GM12878 (cell line): ENCODE data around the gene ASGR1. TPM values are rescaled to one million over a fixed set of nuclear protein-coding genes. Genes with fewer than 3 reads are reported as not detected.

ENCODE experiments used
- ATAC-seq: fragments of 200-7000 bp; cut with Tn5 transposase; 3 replicates; pipeline ENCODE4 v1.9.1; 2020; ENCODE audit warnings: mild to moderate bottlenecking, moderate library complexity
- BruUV-seq: library from RNA; stranded (reverse); fragments of 400-500 nt; replicated peaks from 2 replicates; lab custom pipeline; 2021; lab: Mats Ljungman, UMichigan
- CTCF ChIA-PET: fragments of 300-600 bp; sonication (Branson Sonifier 250); formaldehyde crosslinking; extraction: SDS; loops from one replicate; lab custom pipeline; 2021; ENCODE audit warnings: inconsistent platforms; lab: Yijun Ruan, JAX
- POLR2A ChIA-PET: fragments of 350-600 bp; formaldehyde crosslinking; extraction: SDS; loops from one replicate; lab custom pipeline; 2021; ENCODE audit warnings: inconsistent platforms; lab: Charles Lee
- RAD21 ChIA-PET: fragments of 300-600 bp; sonication (Branson Sonifier 250); formaldehyde crosslinking; loops from one replicate; lab custom pipeline; 2023; ENCODE audit warnings: antibody characterized with exemption; ENCODE audit not compliant: unreplicated experiment; lab: Charles Lee
- SMC1A ChIA-PET: fragments of 300-600 bp; sonication (Branson Sonifier 250); formaldehyde crosslinking; loops from one replicate; lab custom pipeline; 2023; ENCODE audit not compliant: unreplicated experiment, uncharacterized antibody; lab: Charles Lee
- DNase-seq: peaks from one replicate; pipeline ENCODE4 v3.0.0-alpha.2; 2011; ENCODE audit warnings: low read depth, low spot score
- FAIRE-seq: peaks from 3 replicates; lab custom pipeline; 2011; peaks lifted over from hg19 to GRCh38; lab: Jason Lieb, UNC
- H2AFZ ChIP-seq: 2 replicates; pipeline ENCODE4 v1.6.0; 2011; ENCODE audit warnings: low read depth, low read length, control low read depth; ENCODE audit not compliant: control insufficient read depth
- H3K27ac ChIP-seq: 2 replicates; pipeline ENCODE4 v1.5.1; 2011; ENCODE audit warnings: control low read depth; ENCODE audit not compliant: control insufficient read depth, insufficient read depth
- H3K27me3 ChIP-seq, 2 experiments: replicated peaks in 1 of 2; 2 replicates each; pipeline versions ENCODE4 v1.6.0 to v1.6.1; 2011; ENCODE audit warnings: low read length in 1 of 2; ENCODE audit not compliant: control insufficient read depth in 2 of 2, insufficient read depth in 2 of 2
- H3K36me3 ChIP-seq, 2 experiments: 2 replicates each; pipeline ENCODE4 v1.5.1; 2011; ENCODE audit warnings: low read length in 1 of 2; ENCODE audit not compliant: control insufficient read depth in 2 of 2, insufficient read depth in 2 of 2
- H3K4me1 ChIP-seq: 2 replicates; pipeline ENCODE4 v1.6.1; 2011; ENCODE audit warnings: mild to moderate bottlenecking, low read length, moderate library complexity, mixed read lengths; ENCODE audit not compliant: control insufficient read depth, insufficient read depth
- H3K4me2 ChIP-seq: 2 replicates; pipeline ENCODE4 v1.6.0; 2011; ENCODE audit warnings: control low read depth; ENCODE audit not compliant: control insufficient read depth, insufficient read depth
- H3K4me3 ChIP-seq: fragments of 200-600 bp; sonication (generic); 2 replicates; pipeline ENCODE4 v1.5.1; 2016
- H3K79me2 ChIP-seq: 2 replicates; pipeline ENCODE4 v1.6.0; 2011; ENCODE audit warnings: low read length; ENCODE audit not compliant: control insufficient read depth, insufficient read depth
- H3K9ac ChIP-seq: 2 replicates; pipeline ENCODE4 v1.8.0; 2011; ENCODE audit warnings: low read length, control low read depth, mixed read lengths; ENCODE audit not compliant: control insufficient read depth, insufficient read depth
- H3K9me3 ChIP-seq: replicated peaks from 3 replicates; pipeline ENCODE4 v1.5.1; 2011; ENCODE audit warnings: mild to moderate bottlenecking, low read length; ENCODE audit not compliant: control insufficient read depth, insufficient read depth
- H4K20me1 ChIP-seq: 2 replicates; pipeline ENCODE4 v1.6.0; 2011; ENCODE audit not compliant: control insufficient read depth, insufficient read depth
- ASH2L ChIP-seq: fragments of 300-600, 200-600 bp; sonication (generic); IDR thresholded peaks from 2 replicates; pipeline ENCODE4 v1.6.1; 2017; ENCODE audit warnings: low read depth, mild to moderate bottlenecking, borderline replicate concordance
- ETV6 ChIP-seq, 2 experiments: fragments of 450-650 bp in 1 of 2; IDR thresholded peaks in 1 of 2; conservative IDR thresholded peaks in 1 of 2; 2 replicates each; pipeline ENCODE4 v1.6.1; 2014; ENCODE audit warnings: antibody characterized with exemption in 1 of 2, borderline replicate concordance in 1 of 2, low read depth in 1 of 2, mild to moderate bottlenecking in 1 of 2, moderate library complexity in 1 of 2
- IKZF1 ChIP-seq: fragments of 450-650 bp; conservative IDR thresholded peaks from 2 replicates; pipeline ENCODE4 v1.6.1; 2017; ENCODE audit warnings: antibody characterized with exemption, mild to moderate bottlenecking
- PML ChIP-seq: IDR thresholded peaks from 2 replicates; pipeline ENCODE4 v1.6.1; 2012; ENCODE audit warnings: low read length, inconsistent platforms
- RUNX3 ChIP-seq: IDR thresholded peaks from 2 replicates; pipeline ENCODE4 v1.6.1; 2012; ENCODE audit warnings: low read length, inconsistent platforms
- SMAD5 ChIP-seq: IDR thresholded peaks from 2 replicates; pipeline ENCODE4 v1.6.1; 2016; ENCODE audit warnings: antibody characterized with exemption, low read depth
- WGBS: methylation state at CpG from one replicate; pipeline ENCODE4 v1.1.6; 2016; ENCODE audit warnings: low lambda C conversion rate; ENCODE audit not compliant: insufficient replicate concordance, insufficient coverage; ENCODE audit errors: missing lambda C conversion rate; 5-methylcytosine and 5-hydroxymethylcytosine counted together
- in situ Hi-C: fragments of 300-500 bp; cut with MboI; formaldehyde crosslinking; loops from 9 replicates; pipeline ENCODE4 v1.14.3; 2018; ENCODE audit warnings: mixed read lengths
- intact Hi-C: fragments of 100-400 bp; cut with micrococcal nuclease; formaldehyde crosslinking; loops from one replicate; pipeline ENCODE4 v1.14.2; 2022; ENCODE audit not compliant: unreplicated experiment
- polyA plus RNA-seq, 11 experiments: library from polyadenylated mRNA; depleted of rRNA in 4 of 11; unstranded in 6 of 11; stranded (reverse) in 5 of 11; fragments of >200 nt; fragmentation: Nextera tagmentation in 4 of 11; fragmentation: Illumina TruSeq in 1 of 11; extraction: Ambion mirVana in 4 of 11; extraction: Trizol in 1 of 11; gene quantifications; 1 replicate in 1 of 11; 2 replicates in 10 of 11; pipeline versions ENCODE4 v1.2.1 to v1.2.3, GENCODE V29; 2011 to 2016; ENCODE audit warnings: inconsistent platforms in 2 of 11, missing spikeins in 2 of 11, low read depth in 1 of 11
- total RNA-seq, 4 experiments: library from RNA; depleted of rRNA in 3 of 4; stranded (reverse); fragments of >200 nt in 3 of 4; fragmentation: Illumina TruSeq in 1 of 4; extraction: Trizol in 1 of 4; gene quantifications; 2 replicates each; pipeline versions ENCODE4 v1.2.1 to v1.2.3, GENCODE V29; 2013 to 2021
- TF ChIP-seq, protein P1 (sequence below): fragments of 450-650 bp; formaldehyde crosslinking; IDR thresholded peaks from 2 replicates; pipeline ENCODE4 v1.5.0; 2022; ENCODE audit warnings: mild to moderate bottlenecking, missing genetic modification characterization

The ASGR1 gene
- total and polyA plus RNA-seq, 10 of the 15 experiments (the other 5 are each of a cell fraction or from before 2014, with no cell fraction given), result 0.06 to 0.34 (median 0.14) TPM; not detected in 6

DNA sequence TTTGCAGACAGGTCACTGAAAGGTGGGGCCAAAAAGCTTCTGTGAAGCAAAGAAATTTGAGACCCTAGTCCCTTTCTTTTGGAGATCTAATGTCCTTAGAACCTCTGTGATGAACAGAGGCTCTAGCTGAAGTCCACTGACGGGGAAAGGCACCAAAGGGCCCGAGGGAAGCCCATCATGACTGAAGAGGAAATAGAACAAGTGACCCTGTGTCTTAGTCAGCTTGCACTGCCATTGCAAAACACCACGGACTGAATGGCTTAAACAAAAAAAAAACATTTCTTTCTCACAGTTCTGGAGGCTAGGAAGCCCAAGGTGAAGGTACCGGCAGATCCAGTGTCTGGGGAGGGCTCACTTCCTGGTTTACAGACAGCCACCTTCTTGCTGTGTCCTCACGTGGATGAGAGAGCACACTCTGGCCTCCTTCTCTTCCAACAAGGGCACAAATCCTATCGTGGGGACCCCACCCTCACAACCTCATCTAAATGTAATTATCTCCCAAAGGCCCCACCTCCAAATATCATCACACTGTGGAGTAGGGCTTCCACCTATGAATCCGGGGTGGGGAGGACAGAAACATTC lies 40.3 kb downstream of the ASGR1 start (continued):
- TF ChIP-seq, protein P1, sequence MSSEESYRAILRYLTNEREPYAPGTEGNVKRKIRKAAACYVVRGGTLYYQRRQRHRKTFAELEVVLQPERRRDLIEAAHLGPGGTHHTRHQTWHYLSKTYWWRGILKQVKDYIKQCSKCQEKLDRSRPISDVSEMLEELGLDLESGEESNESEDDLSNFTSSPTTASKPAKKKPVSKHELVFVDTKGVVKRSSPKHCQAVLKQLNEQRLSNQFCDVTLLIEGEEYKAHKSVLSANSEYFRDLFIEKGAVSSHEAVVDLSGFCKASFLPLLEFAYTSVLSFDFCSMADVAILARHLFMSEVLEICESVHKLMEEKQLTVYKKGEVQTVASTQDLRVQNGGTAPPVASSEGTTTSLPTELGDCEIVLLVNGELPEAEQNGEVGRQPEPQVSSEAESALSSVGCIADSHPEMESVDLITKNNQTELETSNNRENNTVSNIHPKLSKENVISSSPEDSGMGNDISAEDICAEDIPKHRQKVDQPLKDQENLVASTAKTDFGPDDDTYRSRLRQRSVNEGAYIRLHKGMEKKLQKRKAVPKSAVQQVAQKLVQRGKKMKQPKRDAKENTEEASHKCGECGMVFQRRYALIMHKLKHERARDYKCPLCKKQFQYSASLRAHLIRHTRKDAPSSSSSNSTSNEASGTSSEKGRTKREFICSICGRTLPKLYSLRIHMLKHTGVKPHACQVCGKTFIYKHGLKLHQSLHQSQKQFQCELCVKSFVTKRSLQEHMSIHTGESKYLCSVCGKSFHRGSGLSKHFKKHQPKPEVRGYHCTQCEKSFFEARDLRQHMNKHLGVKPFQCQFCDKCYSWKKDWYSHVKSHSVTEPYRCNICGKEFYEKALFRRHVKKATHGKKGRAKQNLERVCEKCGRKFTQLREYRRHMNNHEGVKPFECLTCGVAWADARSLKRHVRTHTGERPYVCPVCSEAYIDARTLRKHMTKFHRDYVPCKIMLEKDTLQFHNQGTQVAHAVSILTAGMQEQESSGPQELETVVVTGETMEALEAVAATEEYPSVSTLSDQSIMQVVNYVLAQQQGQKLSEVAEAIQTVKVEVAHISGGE, result no peak

DNA sequence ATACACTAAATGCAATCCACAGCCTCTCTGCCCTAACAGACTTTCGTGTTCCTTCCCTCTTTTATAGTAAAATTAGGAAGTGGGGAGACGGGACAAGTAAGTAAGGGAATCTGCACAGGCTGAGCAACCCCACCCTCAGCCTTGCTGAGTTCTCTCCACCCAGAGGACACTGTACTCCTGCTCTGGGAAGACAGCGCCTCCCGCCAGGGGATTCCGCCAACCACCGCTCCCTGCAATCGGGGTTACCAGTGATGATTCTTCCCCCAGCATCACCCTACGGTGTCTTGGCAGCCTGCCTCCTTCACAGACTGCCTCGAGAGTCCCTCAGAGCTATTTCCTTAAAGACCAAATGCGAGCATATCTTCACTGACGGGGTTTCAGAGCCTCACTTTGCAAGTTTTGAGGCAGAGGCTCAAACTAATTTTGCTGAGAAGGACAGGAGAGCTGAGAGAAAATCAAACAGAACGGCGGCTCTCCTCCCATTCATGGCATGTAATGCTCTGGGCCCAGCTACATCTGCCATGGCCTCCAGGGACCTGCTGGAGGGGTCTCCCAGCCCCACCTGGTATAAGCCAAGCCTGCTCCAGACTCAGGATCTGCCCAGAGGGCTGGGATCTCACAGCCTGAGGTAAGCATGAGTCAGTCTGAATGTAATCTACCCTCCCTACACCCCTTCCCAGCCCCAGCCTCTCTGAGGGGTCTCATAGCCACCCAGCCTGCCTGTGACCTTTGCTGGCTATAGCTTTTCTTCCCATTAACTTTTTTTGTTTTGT lies 41.8 kb downstream of the ASGR1 start:
- FAIRE-seq, result no peak
- H3K36me3 ChIP-seq, result no peaks in the 10 kb centered on the region

More for the DNA sequence above, 41.8 kb downstream of the ASGR1 start:
- no peaks in the 10 kb centered on the region for H3K79me2 ChIP-seq
- H3K9ac ChIP-seq, result no peak overlapping the region
- WGBS, result 44% methylated on average over 13 of the region's 13 CpGs
- no peak for ATAC-seq
- H2AFZ ChIP-seq, result no peak overlapping the region
- no TSS peak for BruUV-seq
- TF ChIP-seq ETV6 (conservative IDR thresholded peaks at IDR 0.05 in 1 of 2, IDR thresholded peaks at IDR 0.05 in 1 of 2; ENCODE audit: borderline replicate concordance in 1 of 2, low read depth in 1 of 2) (no peak), RUNX3 (no peak), SMAD5 (no peak), ASH2L (no peak), IKZF1 (no peak), PML (no peak)
- CTCF ChIA-PET, result interaction anchor here (0.7 to 12.7 kb wide), 26 partner anchors 7 to 419 kb away, joined by 3 to 590 read pairs (median 4); partner anchors contain the start of genes CLEC10A, SLC16A11 and SLC16A13
- POLR2A ChIA-PET, result interaction anchor here (0.7 to 1.6 kb wide), 3 partner anchors 15 to 102 kb away, joined by 3 to 5 read pairs (median 3); partner anchors contain the start of gene SLC16A13
- DNase-seq, result no peak
- no peak overlapping the region for H3K4me3 ChIP-seq
- H3K4me2 ChIP-seq, result no peak overlapping the region
- in situ Hi-C loops (loop anchor here (5.0 kb wide), 2 partner anchors 85 to 225 kb away; no protein-coding TSS in a partner anchor), intact Hi-C loops (loop anchor here (5.0 kb wide), 1 partner anchor 225 kb away; no protein-coding TSS in a partner anchor)
- H3K27me3 ChIP-seq, result peaks cover 0 to 3% of the 10 kb centered on the region in 2 experiments; a peak in 2 of 4 replicates
- H3K9me3 ChIP-seq, result no peaks in the 10 kb centered on the region
- SMC1A ChIA-PET, result interaction anchor here (0.8 to 11.2 kb wide), 6 partner anchors 10 to 116 kb away, joined by 3 to 356 read pairs (median 4); partner anchors contain the start of gene SLC16A11
- peaks cover 11% of the 10 kb centered on the region for H3K4me1 ChIP-seq
- no peak overlapping the region for H3K27ac ChIP-seq
- RAD21 ChIA-PET, result interaction anchor here (0.6 to 9.9 kb wide), 7 partner anchors 40 to 227 kb away, joined by 3 to 269 read pairs (median 4); partner anchors contain the start of gene SLC16A11
- no peaks in the 10 kb centered on the region for H4K20me1 ChIP-seq
